HG03095 (cell line): ENCODE results near the gene ACYP1.

Experiments used
- ATAC-seq: cut with Tn5 transposase; IDR thresholded peaks from one replicate; pipeline ENCODE4 v1.9.1; 2021; ENCODE audit warnings: moderate library complexity; ENCODE audit not compliant: unreplicated experiment

Gene ACYP1

GRCh38 chr14:75041613-75042012 lies 22.2 kb downstream of the ACYP1 start:
- no peak for ATAC-seq

- ATAC-seq = no peak
Measured at GRCh38 chr14:75040959-75041358, 22.9 kb downstream of the ACYP1 start.

GRCh38 chr14:75040507-75040906 lies 23.3 kb downstream of the ACYP1 start:
- ATAC-seq = no peak

GRCh38 chr14:75032939-75033338 lies 30.9 kb downstream of the ACYP1 start:
- no peak for ATAC-seq

- no peak for ATAC-seq
Measured at GRCh38 chr14:75030147-75030546, 33.7 kb downstream of the ACYP1 start.

GRCh38 chr14:75025876-75026275 lies 37.9 kb downstream of the ACYP1 start:
- no peak for ATAC-seq

- ATAC-seq = no peak
Measured at GRCh38 chr14:75025082-75025481, 38.7 kb downstream of the ACYP1 start.

- no peak for ATAC-seq
Measured at GRCh38 chr14:75023108-75023507, 40.7 kb downstream of the ACYP1 start.

- ATAC-seq = no peak
Measured at GRCh38 chr14:75022655-75023054, 41.2 kb downstream of the ACYP1 start.

GRCh38 chr14:75018694-75019093 lies 45.1 kb downstream of the ACYP1 start:
- no peak for ATAC-seq

GRCh38 chr14:75016815-75017214 lies 47.0 kb downstream of the ACYP1 start:
- no peak for ATAC-seq

- no peak for ATAC-seq
Measured at GRCh38 chr14:75015496-75015895, 48.3 kb downstream of the ACYP1 start.

GRCh38 chr14:75013290-75013689 lies 50.5 kb downstream of the ACYP1 start:
- ATAC-seq = no peak

GRCh38 chr14:75011356-75011994 lies 52.3 kb downstream of the ACYP1 start:
- ATAC-seq = no peak

GRCh38 chr14:75010472-75011093 lies 53.2 kb downstream of the ACYP1 start:
- ATAC-seq = no peak

- no peak for ATAC-seq
Measured at GRCh38 chr14:75009176-75009575, 54.6 kb downstream of the ACYP1 start.

- ATAC-seq = no peak
Measured at GRCh38 chr14:75005357-75005756, 58.5 kb downstream of the ACYP1 start.

- ATAC-seq = no peak
Measured at GRCh38 chr14:75003250-75004027, 60.4 kb downstream of the ACYP1 start.
